B cell (primary cell): Measurements from ENCODE around the gene CNTNAP1. TPM values are rescaled to one million over a fixed set of nuclear protein-coding genes. Genes with fewer than 3 reads are reported as not detected.

Source experiments
- ATAC-seq: fragments of 200-7000 bp; cut with Tn5 transposase; one replicate; pipeline ENCODE4 v1.10.0; 2021; ENCODE audit warnings: low read depth, mild to moderate bottlenecking, moderate number of reproducible peaks, moderate library complexity
- CTCF ChIA-PET: fragments of 350-600 bp; sonication (Branson Sonifier 250); formaldehyde crosslinking; loops from one replicate; lab custom pipeline; 2021; ENCODE audit warnings: antibody characterized with exemption, inconsistent platforms; lab: Charles Lee
- POLR2A ChIA-PET: fragments of 350-600 bp; sonication (Branson Sonifier 250); formaldehyde crosslinking; loops from one replicate; lab custom pipeline; 2021; ENCODE audit warnings: antibody characterized with exemption; lab: Charles Lee
- DNase-seq: peaks from one replicate; pipeline ENCODE4 v3.0.0; 2013
- H2AFZ ChIP-seq: 2 replicates; pipeline ENCODE4 v1.6.1; 2012; ENCODE audit warnings: mild to moderate bottlenecking, low read depth, low read length; ENCODE audit not compliant: insufficient read depth, poor library complexity, severe bottlenecking
- H3K27ac ChIP-seq, 2 donors: 1 replicate in 1 of 2; 2 replicates in 1 of 2; pipeline ENCODE4 v1.5.1; 2012 to 2013; ENCODE audit warnings: low read length in 2 of 2, mild to moderate bottlenecking in 2 of 2, moderate library complexity in 1 of 2
- H3K27me3 ChIP-seq, 4 experiments: fragments of 200-600 bp in 1 of 4; sonication (generic) in 1 of 4; replicated peaks in 1 of 4; 1 replicate in 2 of 4; 2 replicates in 2 of 4; pipeline versions ENCODE4 v1.6.1 to v1.7.0; 2013 to 2016; ENCODE audit warnings: low read length in 3 of 4, mild to moderate bottlenecking in 2 of 4, mixed read lengths in 1 of 4, moderate library complexity in 1 of 4; ENCODE audit not compliant: insufficient read depth in 4 of 4, control insufficient read depth in 3 of 4; ENCODE audit errors: control extremely low read depth in 1 of 4
- H3K36me3 ChIP-seq, 2 experiments: replicated peaks in 1 of 2; 1 replicate in 1 of 2; 2 replicates in 1 of 2; pipeline versions ENCODE4 v1.6.1 to v1.7.1; 2013; ENCODE audit warnings: low read length in 1 of 2; ENCODE audit not compliant: insufficient read depth in 2 of 2, control insufficient read depth in 1 of 2; ENCODE audit errors: control extremely low read depth in 1 of 2, extremely low read depth in 1 of 2
- H3K4me1 ChIP-seq, 2 donors: fragments of 200-600 bp in 1 of 2; sonication (generic) in 1 of 2; 1 replicate in 1 of 2; 2 replicates in 1 of 2; pipeline versions ENCODE4 v1.5.1 to v1.6.1; 2013 to 2017; ENCODE audit warnings: low read length in 2 of 2; ENCODE audit not compliant: control insufficient read depth in 2 of 2, insufficient read depth in 2 of 2
- H3K4me2 ChIP-seq: replicated peaks from 2 replicates; pipeline ENCODE3; 2012; ENCODE audit warnings: mild to moderate bottlenecking, low read depth, low read length; ENCODE audit not compliant: poor library complexity, severe bottlenecking
- H3K4me3 ChIP-seq, 5 experiments: fragments of 200-600 bp in 1 of 5; sonication (generic) in 1 of 5; 1 replicate in 3 of 5; 2 replicates in 2 of 5; pipeline versions ENCODE4 v1.5.1 to v1.7.0; 2011 to 2016; ENCODE audit warnings: low read length in 4 of 5, mild to moderate bottlenecking in 4 of 5, low read depth in 2 of 5, control low read depth in 1 of 5, moderate library complexity in 1 of 5; ENCODE audit not compliant: insufficient read depth in 1 of 5; ENCODE audit errors: control extremely low read depth in 1 of 5, extremely low read depth in 1 of 5
- H3K79me2 ChIP-seq: fragments of 200-600 bp; sonication (generic); one replicate; pipeline ENCODE4 v1.6.0; 2016; ENCODE audit warnings: low read length; ENCODE audit not compliant: control insufficient read depth, insufficient read depth
- H3K9ac ChIP-seq: fragments of 200-600 bp; sonication (generic); 2 replicates; pipeline ENCODE4 v1.6.1; 2017; ENCODE audit warnings: mild to moderate bottlenecking, low read length, moderate library complexity
- H3K9me3 ChIP-seq, 3 donors: one replicate each; pipeline versions ENCODE4 v1.6.1 to v1.7.1; 2013; ENCODE audit warnings: low read length in 2 of 3; ENCODE audit not compliant: control insufficient read depth in 2 of 3, insufficient read depth in 1 of 3; ENCODE audit errors: control extremely low read depth in 1 of 3
- H4K20me1 ChIP-seq: 2 replicates; pipeline ENCODE4 v1.6.0; 2012; ENCODE audit warnings: mild to moderate bottlenecking, low read length; ENCODE audit not compliant: insufficient read depth, control insufficient read depth, poor library complexity, severe bottlenecking
- H3K27ac Mint-ChIP-seq: one replicate; pipeline ENCODE4 v1.8.0; 2021; ENCODE audit warnings: mixed read lengths
- H3K27me3 Mint-ChIP-seq: one replicate; pipeline ENCODE4 v1.8.0; 2021; ENCODE audit warnings: mixed read lengths
- H3K4me1 Mint-ChIP-seq: one replicate; pipeline ENCODE4 v1.8.0; 2021; ENCODE audit warnings: mixed read lengths
- H3K4me3 Mint-ChIP-seq: one replicate; pipeline ENCODE4 v1.8.0; 2021; ENCODE audit warnings: mixed read lengths
- H3K9me3 Mint-ChIP-seq: one replicate; pipeline ENCODE4 v1.8.0; 2022; ENCODE audit warnings: mixed read lengths; ENCODE audit not compliant: insufficient read depth
- CTCF ChIP-seq: fragments of 200-600 bp; IDR thresholded peaks from one replicate; pipeline ENCODE4 v1.8.0; 2022; ENCODE audit warnings: antibody characterized with exemption, mild to moderate bottlenecking
- EZH2 ChIP-seq: IDR thresholded peaks from 2 replicates; pipeline ENCODE4 v1.6.1; 2012; ENCODE audit warnings: borderline replicate concordance, low read depth, mild to moderate bottlenecking, moderate library complexity, low read length; ENCODE audit not compliant: insufficient read depth, poor library complexity, severe bottlenecking
- WGBS: methylation state at CpG from one replicate; pipeline ENCODE4 v1.1.5; 2013; ENCODE audit warnings: missing lambda C conversion rate; ENCODE audit not compliant: insufficient coverage; 5-methylcytosine and 5-hydroxymethylcytosine counted together
- intact Hi-C: fragments of 100-400 bp; cut with micrococcal nuclease; formaldehyde crosslinking; loops from one replicate; pipeline ENCODE4 v1.10.0; 2022
- polyA plus RNA-seq: library from polyadenylated mRNA; depleted of rRNA; stranded (reverse); fragments of >200 nt; gene quantifications from 2 replicates; pipeline ENCODE4 v1.2.3, GENCODE V29; 2012
- total RNA-seq, 2 donors: library from RNA; stranded (reverse); fragments of 120-200 nt in 1 of 2; gene quantifications; 1 replicate in 1 of 2; 2 replicates in 1 of 2; pipeline versions ENCODE4 v1.2.3 to v1.2.4, GENCODE V29; 2013 to 2022

Gene CNTNAP1
- total and polyA plus RNA-seq, 2 donors (not counting 1 experiment from before 2014, with no cell fraction given): 3.5 to 4.7 TPM

- Histone ChIP-seq H3K4me3 (peak within 1 kb of the TSS; percentile 53 to 75 (median 65)), H4K20me1 (peaks cover 27% of the 10 kb centered on the region), H3K4me2 (peak within 1 kb of the TSS; percentile 99), H3K4me1 (peaks cover 68 to 76% of the 10 kb centered on the region in 2 donors), H2AFZ (peak within 1 kb of the TSS; percentile 73), H3K27ac (no peak within 1 kb of the TSS), H3K79me2 (no peaks in the 10 kb centered on the region), H3K9me3 (peaks cover 0 to 33% (median 0%) of the 10 kb centered on the region in 3 donors), H3K36me3 (no peaks in the 10 kb centered on the region), H3K9ac (peak within 1 kb of the TSS; percentile 51), H3K27me3 (peaks cover 0 to 67% (median 28%) of the 10 kb centered on the region in 4 experiments)
- CTCF ChIA-PET: interaction anchor here (1.1 to 4.9 kb wide), 4 partner anchors 58 to 98 kb away, joined by 3 to 72 read pairs (median 4); partner anchors contain the start of genes PSMC3IP, RETREG3 and TUBG1
- Mint-ChIP-seq H3K4me3 (peak within 1 kb of the TSS; percentile 92), H3K27ac (peak within 1 kb of the TSS; percentile 86), H3K9me3 (no peaks in the 10 kb centered on the region), H3K4me1 (peaks cover 59% of the 10 kb centered on the region), H3K27me3 (peaks cover 18% of the 10 kb centered on the region)
- 1% methylated on average over 35 of the region's 51 CpGs for WGBS
- POLR2A ChIA-PET: interaction anchor here (2.0 to 4.5 kb wide), 2 partner anchors 68 to 98 kb away, joined by 6 to 19 read pairs; partner anchors contain the start of genes PSMC3IP, RETREG3 and TUBG1
- ATAC-seq (no peak), DNase-seq (peak; percentile 65)
- no peak for TF ChIP-seq CTCF
- TF ChIP-seq EZH2: no peak
- intact Hi-C loops: loop anchor here (2.0 to 10.0 kb wide), 5 partner anchors 109 to 482 kb away; partner anchors contain the start of genes GHDC, MLX, NAGLU and PTGES3L
These were observed 5.8 kb upstream of the CNTNAP1 start, which contains the start of gene PLEKHH3 for GRCh38 chr17:42676424-42677011. Gene PLEKHH3 (minus strand): TSS chr17:42676994. CDS start chr17:42676563, 431 bp downstream.
